Measurements from ENCODE around the gene ANKRD1.

Gene ANKRD1

GRCh38 chr10:90921906-90922305 lies 1.0 kb upstream of the ANKRD1 start:
- Histone ChIP-seq H3K4me1 (ENCODE audit: control insufficient read depth, insufficient read depth, low read length) (peaks cover 15% of the 10 kb centered on the region), H3K4me3 (ENCODE audit: insufficient read depth, low read depth, low read length) (no peak overlapping the region), H3K9me3 (ENCODE audit: control insufficient read depth, low read length) (no peaks in the 10 kb centered on the region), H3K27me3 (ENCODE audit: control insufficient read depth, insufficient read depth, low read length, poor library complexity, severe bottlenecking) (peaks cover 11% of the 10 kb centered on the region), H3K36me3 (ENCODE audit: control insufficient read depth, insufficient read depth, low read length) (no peaks in the 10 kb centered on the region), H3K27ac (ENCODE audit: insufficient read depth, low read depth, low read length, poor library complexity, severe bottlenecking) (no peak overlapping the region)
- 62 to 67% methylated on average over 3 of the region's 3 CpGs for WGBS, 2 experiments

DNA sequence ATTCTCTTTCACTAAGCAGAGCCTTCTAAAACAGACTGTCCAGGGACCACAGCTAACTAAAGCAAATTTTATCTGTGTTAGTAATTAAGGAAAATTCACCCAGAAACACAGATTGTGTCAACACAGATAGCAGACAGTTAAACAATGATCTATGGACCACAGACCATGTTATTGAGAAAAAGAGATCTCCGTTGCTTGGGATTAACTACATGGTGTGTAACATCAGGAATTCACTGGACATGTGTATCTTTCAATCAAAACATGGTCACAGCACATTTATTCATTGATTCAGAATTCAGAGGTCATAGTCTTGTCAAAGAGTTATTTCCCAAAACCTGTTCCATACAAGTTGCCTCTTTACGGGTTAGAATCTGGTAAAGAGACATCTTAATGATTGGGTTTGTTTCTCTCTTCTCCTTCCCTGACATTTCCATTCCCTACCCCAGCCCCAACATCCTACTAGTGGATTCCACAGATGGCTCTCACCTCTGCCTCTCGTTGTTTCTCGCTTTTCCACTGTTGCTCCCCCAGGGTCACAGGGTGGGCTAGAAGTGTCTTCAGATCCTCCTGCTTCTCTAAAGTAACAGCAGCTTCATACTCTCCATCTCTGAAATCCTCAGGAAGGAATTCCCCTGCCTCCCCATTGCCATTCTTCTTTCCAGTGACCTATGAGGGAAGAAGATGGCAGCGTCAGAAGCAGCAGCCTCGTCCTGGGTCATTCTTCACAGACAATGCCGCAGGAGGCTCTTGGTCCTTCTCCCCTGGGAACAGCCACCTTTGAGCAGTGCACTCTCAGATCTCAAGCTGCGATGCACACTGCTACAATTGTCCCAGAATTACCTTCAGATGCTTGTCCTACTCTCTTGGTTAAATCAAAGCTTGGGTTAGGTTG lies 958 bp downstream of the ANKRD1 start:
- peak overlapping the region; percentile 8 for H3K4me3 ChIP-seq (ENCODE audit: insufficient read depth, low read depth, low read length)

DNA sequence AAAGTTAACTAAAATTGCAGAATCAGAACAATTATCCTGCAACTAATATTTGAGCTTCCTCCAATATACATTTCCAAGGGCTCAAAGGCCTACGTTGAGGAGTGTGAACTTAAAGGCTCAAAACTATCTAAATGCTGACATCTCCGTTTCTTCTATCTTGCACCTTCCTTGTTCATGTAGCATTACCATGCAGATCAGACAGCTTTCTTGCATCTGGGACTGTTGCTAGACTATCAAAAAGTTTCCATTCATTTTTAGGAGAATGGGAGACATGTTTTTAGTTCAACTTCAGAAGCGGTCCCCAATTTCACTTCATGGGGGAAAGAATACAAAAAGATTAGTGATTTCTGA lies 2.9 kb downstream of the ANKRD1 start:
- H3K4me3 ChIP-seq (ENCODE audit: insufficient read depth, low read depth, low read length): no peak overlapping the region
- 86 to 94% methylated on average over 3 of the region's 3 CpGs for WGBS, 2 experiments
- H3K27me3 ChIP-seq (ENCODE audit: control insufficient read depth, insufficient read depth, low read length, poor library complexity, severe bottlenecking): peaks cover 11% of the 10 kb centered on the region
- no peaks in the 10 kb centered on the region for H3K9me3 ChIP-seq (ENCODE audit: control insufficient read depth, low read length)
- no peak overlapping the region for H3K27ac ChIP-seq (ENCODE audit: insufficient read depth, low read depth, low read length, poor library complexity, severe bottlenecking)
- H3K36me3 ChIP-seq (ENCODE audit: control insufficient read depth, insufficient read depth, low read length): no peaks in the 10 kb centered on the region
- peaks cover 15% of the 10 kb centered on the region for H3K4me1 ChIP-seq (ENCODE audit: control insufficient read depth, insufficient read depth, low read length)

More for the DNA sequence above, 958 bp downstream of the ANKRD1 start:
- Histone ChIP-seq H3K27me3 (ENCODE audit: control insufficient read depth, insufficient read depth, low read length, poor library complexity, severe bottlenecking) (peaks cover 11% of the 10 kb centered on the region), H3K27ac (ENCODE audit: insufficient read depth, low read depth, low read length, poor library complexity, severe bottlenecking) (no peak overlapping the region), H3K9me3 (ENCODE audit: control insufficient read depth, low read length) (no peaks in the 10 kb centered on the region), H3K36me3 (ENCODE audit: control insufficient read depth, insufficient read depth, low read length) (no peaks in the 10 kb centered on the region), H3K4me1 (ENCODE audit: control insufficient read depth, insufficient read depth, low read length) (peaks cover 15% of the 10 kb centered on the region)
- WGBS, 2 experiments: 58 to 73% methylated on average over 7 to 8 of the region's 8 CpGs

GRCh38 chr10:90917238-90917967 lies 3.5 kb downstream of the ANKRD1 start:
- Histone ChIP-seq H3K4me3 (ENCODE audit: insufficient read depth, low read depth, low read length) (no peak overlapping the region), H3K36me3 (ENCODE audit: control insufficient read depth, insufficient read depth, low read length) (no peaks in the 10 kb centered on the region), H3K9me3 (ENCODE audit: control insufficient read depth, low read length) (no peaks in the 10 kb centered on the region), H3K27ac (ENCODE audit: insufficient read depth, low read depth, low read length, poor library complexity, severe bottlenecking) (no peak overlapping the region), H3K4me1 (ENCODE audit: control insufficient read depth, insufficient read depth, low read length) (peaks cover 15% of the 10 kb centered on the region), H3K27me3 (ENCODE audit: control insufficient read depth, insufficient read depth, low read length, poor library complexity, severe bottlenecking) (peaks cover 11% of the 10 kb centered on the region)
- 92 to 93% methylated on average over 7 to 8 of the region's 8 CpGs for WGBS, 2 experiments

DNA sequence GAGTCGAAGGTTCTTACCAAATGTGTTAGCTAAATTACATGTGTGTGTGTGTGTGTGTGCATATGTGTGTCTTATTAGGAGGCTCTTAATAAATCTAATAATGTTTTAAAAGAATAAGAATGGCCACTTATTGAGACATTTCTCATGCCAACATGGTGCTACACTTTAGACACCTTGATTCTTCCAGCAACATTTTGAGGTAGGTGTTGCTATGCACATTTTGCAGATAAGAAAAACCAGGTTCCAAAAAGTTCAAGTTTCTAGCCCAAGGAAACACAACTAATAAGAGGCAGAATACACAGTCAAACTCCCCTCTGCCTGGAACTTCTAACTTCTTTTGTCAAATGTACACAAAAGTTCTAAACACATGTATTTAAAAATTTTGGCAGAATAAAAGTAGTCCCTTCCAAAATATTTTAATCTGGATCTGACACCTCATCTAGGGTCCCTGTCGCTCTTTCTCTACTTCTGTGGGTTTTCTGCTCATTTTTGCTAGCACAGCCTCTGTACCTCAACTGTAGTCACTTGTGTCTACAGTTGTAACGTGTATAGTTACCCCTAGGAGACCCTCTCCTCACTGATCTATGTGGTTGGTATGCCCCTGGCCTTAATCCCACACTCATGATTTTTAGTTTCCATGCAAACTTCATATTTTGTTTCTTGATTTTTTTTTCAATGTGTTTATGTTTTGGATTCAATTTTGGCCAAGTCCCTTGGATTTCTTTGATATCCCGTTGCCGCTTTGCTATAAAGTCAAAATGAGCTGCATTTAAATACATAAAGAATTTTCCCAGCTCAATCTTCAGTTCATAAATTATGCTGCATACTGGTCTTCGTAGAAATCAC lies 4.3 kb downstream of the ANKRD1 start:
- Histone ChIP-seq H3K27me3 (ENCODE audit: control insufficient read depth, insufficient read depth, low read length, poor library complexity, severe bottlenecking) (peaks cover 11% of the 10 kb centered on the region), H3K36me3 (ENCODE audit: control insufficient read depth, insufficient read depth, low read length) (no peaks in the 10 kb centered on the region), H3K27ac (ENCODE audit: insufficient read depth, low read depth, low read length, poor library complexity, severe bottlenecking) (no peak overlapping the region), H3K4me1 (ENCODE audit: control insufficient read depth, insufficient read depth, low read length) (peaks cover 18% of the 10 kb centered on the region), H3K4me3 (ENCODE audit: insufficient read depth, low read depth, low read length) (no peak overlapping the region), H3K9me3 (ENCODE audit: control insufficient read depth, low read length) (no peaks in the 10 kb centered on the region)
- WGBS, 2 experiments: 90 to 93% methylated on average over 6 of the region's 6 CpGs

DNA sequence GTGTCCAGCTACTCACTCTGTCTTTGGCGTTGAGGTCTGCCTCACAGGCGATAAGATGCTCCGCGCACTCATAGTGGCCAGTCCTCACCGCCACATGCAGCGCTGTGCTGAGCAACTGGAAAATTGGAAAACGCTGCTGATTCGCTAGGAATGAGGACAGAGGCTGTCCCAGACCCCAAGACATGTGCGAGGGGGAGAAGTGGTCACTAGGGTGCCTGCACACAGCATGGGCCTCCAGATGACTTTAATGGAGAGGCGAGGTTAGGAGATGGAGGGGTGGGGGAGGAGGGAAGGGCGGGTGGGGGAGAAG lies 5.2 kb downstream of the ANKRD1 start:
- H3K36me3 ChIP-seq (ENCODE audit: control insufficient read depth, insufficient read depth, low read length): no peaks in the 10 kb centered on the region
- H3K4me3 ChIP-seq (ENCODE audit: insufficient read depth, low read depth, low read length): no peak overlapping the region
- WGBS, 2 experiments: 87 to 89% methylated on average over 10 of the region's 11 CpGs
- H3K27me3 ChIP-seq (ENCODE audit: control insufficient read depth, insufficient read depth, low read length, poor library complexity, severe bottlenecking): peaks cover 11% of the 10 kb centered on the region
- no peaks in the 10 kb centered on the region for H3K9me3 ChIP-seq (ENCODE audit: control insufficient read depth, low read length)
- H3K27ac ChIP-seq (ENCODE audit: insufficient read depth, low read depth, low read length, poor library complexity, severe bottlenecking): no peak overlapping the region
- H3K4me1 ChIP-seq (ENCODE audit: control insufficient read depth, insufficient read depth, low read length): peaks cover 13% of the 10 kb centered on the region

- peaks cover 11% of the 10 kb centered on the region for H3K27me3 ChIP-seq (ENCODE audit: control insufficient read depth, insufficient read depth, low read length, poor library complexity, severe bottlenecking)
- WGBS, 2 experiments: 95 to 96% methylated on average over 10 of the region's 10 CpGs
- no peaks in the 10 kb centered on the region for H3K36me3 ChIP-seq (ENCODE audit: control insufficient read depth, insufficient read depth, low read length)
- H3K4me3 ChIP-seq (ENCODE audit: insufficient read depth, low read depth, low read length): no peak overlapping the region
- no peaks in the 10 kb centered on the region for H3K9me3 ChIP-seq (ENCODE audit: control insufficient read depth, low read length)
- no peak overlapping the region for H3K27ac ChIP-seq (ENCODE audit: insufficient read depth, low read depth, low read length, poor library complexity, severe bottlenecking)
- peaks cover 9% of the 10 kb centered on the region for H3K4me1 ChIP-seq (ENCODE audit: control insufficient read depth, insufficient read depth, low read length)
Measured at GRCh38 chr10:90914992-90915765, 5.7 kb downstream of the ANKRD1 start.

DNA sequence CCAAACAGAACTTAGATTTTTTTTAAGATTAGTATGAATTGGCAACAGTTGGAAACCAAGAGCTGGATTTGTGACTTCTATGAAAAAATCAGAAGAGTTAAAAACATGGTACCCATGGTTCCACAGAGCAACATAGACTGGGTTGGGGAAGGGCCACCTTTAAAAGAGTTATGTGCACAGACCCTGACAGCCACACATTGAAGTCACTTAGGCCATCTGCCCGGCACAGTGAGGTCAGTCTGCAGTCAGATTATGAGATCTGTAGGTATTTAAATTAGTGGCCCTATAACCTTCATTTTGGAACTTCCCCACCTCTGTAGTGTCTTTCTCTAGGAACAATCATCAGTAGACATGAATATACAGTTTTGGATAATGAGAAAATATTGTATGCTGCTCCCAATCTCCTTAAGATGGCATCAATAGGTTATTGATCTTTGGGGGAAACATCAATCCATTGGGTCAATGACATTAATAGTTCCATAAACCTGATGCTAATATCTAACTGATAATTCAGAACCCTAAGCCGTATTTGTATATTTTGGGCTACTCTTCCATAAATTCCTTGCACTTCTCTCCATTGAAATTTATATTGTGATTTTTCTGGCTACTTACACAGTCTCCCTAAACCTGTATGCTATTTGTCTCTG lies 7.0 kb downstream of the ANKRD1 start:
- Histone ChIP-seq H3K9me3 (ENCODE audit: control insufficient read depth, low read length) (no peaks in the 10 kb centered on the region), H3K27me3 (ENCODE audit: control insufficient read depth, insufficient read depth, low read length, poor library complexity, severe bottlenecking) (peaks cover 7% of the 10 kb centered on the region), H3K27ac (ENCODE audit: insufficient read depth, low read depth, low read length, poor library complexity, severe bottlenecking) (no peak overlapping the region), H3K4me3 (ENCODE audit: insufficient read depth, low read depth, low read length) (no peak overlapping the region), H3K36me3 (ENCODE audit: control insufficient read depth, insufficient read depth, low read length) (no peaks in the 10 kb centered on the region), H3K4me1 (ENCODE audit: control insufficient read depth, insufficient read depth, low read length) (peaks cover 3% of the 10 kb centered on the region)
- 80 to 89% methylated on average over 1 to 2 of the region's 2 CpGs for WGBS, 2 experiments

GRCh38 chr10:90912854-90913479 lies 7.9 kb downstream of the ANKRD1 start:
- Histone ChIP-seq H3K4me1 (ENCODE audit: control insufficient read depth, insufficient read depth, low read length) (peaks cover 3% of the 10 kb centered on the region), H3K4me3 (ENCODE audit: insufficient read depth, low read depth, low read length) (no peak overlapping the region), H3K27ac (ENCODE audit: insufficient read depth, low read depth, low read length, poor library complexity, severe bottlenecking) (no peak overlapping the region), H3K9me3 (ENCODE audit: control insufficient read depth, low read length) (no peaks in the 10 kb centered on the region), H3K36me3 (ENCODE audit: control insufficient read depth, insufficient read depth, low read length) (no peaks in the 10 kb centered on the region), H3K27me3 (ENCODE audit: control insufficient read depth, insufficient read depth, low read length, poor library complexity, severe bottlenecking) (peaks cover 3% of the 10 kb centered on the region)
- 94 to 95% methylated on average over 7 of the region's 7 CpGs for WGBS, 2 experiments
